Endothelial cell of umbilical vein (primary cell): Measurements from ENCODE around the gene MMD. TPM values are rescaled to one million over a fixed set of nuclear protein-coding genes. Genes with fewer than 3 reads are reported as not detected.

Experiments used
- BruUV-seq: library from RNA; stranded (reverse); fragments of 400-500 nt; replicated peaks from 2 replicates; lab custom pipeline; 2021; lab: Mats Ljungman, UMichigan
- CTCF ChIA-PET: fragments of 300-600, 350-600 bp; sonication (Branson Sonifier 250); formaldehyde crosslinking; loops from one replicate; lab custom pipeline; 2021; ENCODE audit warnings: antibody characterized with exemption, inconsistent platforms; lab: Charles Lee
- POLR2A ChIA-PET: fragments of 300-600, 350-600 bp; sonication (Branson Sonifier 250); formaldehyde crosslinking; loops from one replicate; lab custom pipeline; 2021; ENCODE audit warnings: antibody characterized with exemption, inconsistent platforms; lab: Charles Lee
- DNase-seq: peaks from one replicate; pipeline ENCODE4 v3.0.0-alpha.2; 2011; ENCODE audit warnings: low read depth, low spot score
- FAIRE-seq: peaks from 2 replicates; lab custom pipeline; 2011; peaks lifted over from hg19 to GRCh38; lab: Jason Lieb, UNC
- H2AFZ ChIP-seq: 2 replicates; pipeline ENCODE4 v1.6.0; 2012; ENCODE audit warnings: low read depth, low read length, control low read depth, inconsistent platforms
- H3K27ac ChIP-seq: 2 replicates; pipeline ENCODE4 v1.5.1; 2011; ENCODE audit warnings: low read depth, mild to moderate bottlenecking, control low read depth, low read length, moderate library complexity; ENCODE audit not compliant: insufficient read depth
- H3K27me3 ChIP-seq, 2 experiments: 2 replicates each; pipeline versions ENCODE4 v1.6.0 to v1.6.1; 2011; ENCODE audit warnings: low read length in 2 of 2, mixed read lengths in 1 of 2; ENCODE audit not compliant: control insufficient read depth in 2 of 2, insufficient read depth in 2 of 2
- H3K36me3 ChIP-seq, 2 experiments: 2 replicates in 1 of 2; 3 replicates in 1 of 2; pipeline ENCODE4 v1.5.1; 2011; ENCODE audit warnings: low read length in 2 of 2, mild to moderate bottlenecking in 1 of 2, moderate library complexity in 1 of 2; ENCODE audit not compliant: control insufficient read depth in 2 of 2, insufficient read depth in 2 of 2; ENCODE audit errors: extremely low read depth in 1 of 2
- H3K4me1 ChIP-seq: 3 replicates; pipeline ENCODE4 v1.5.1; 2011; ENCODE audit warnings: mild to moderate bottlenecking, low read length; ENCODE audit not compliant: control insufficient read depth, insufficient read depth; ENCODE audit errors: extremely low read depth
- H3K4me2 ChIP-seq: 2 replicates; pipeline ENCODE4 v1.6.1; 2011; ENCODE audit warnings: low read length, control low read depth, mixed read lengths; ENCODE audit not compliant: insufficient read depth
- H3K4me3 ChIP-seq, 3 experiments: fragments of 200-600 bp in 1 of 3; sonication (generic), shearing (Covaris generic) in 1 of 3; replicated peaks in 1 of 3; 2 replicates each; pipeline ENCODE4 v1.5.1; 2011 to 2016; ENCODE audit warnings: control low read depth in 3 of 3, low read length in 3 of 3, mild to moderate bottlenecking in 2 of 3, inconsistent platforms in 1 of 3, low read depth in 1 of 3, moderate library complexity in 1 of 3; ENCODE audit not compliant: insufficient read depth in 1 of 3
- H3K79me2 ChIP-seq: 2 replicates; pipeline ENCODE4 v1.6.0; 2012; ENCODE audit warnings: low read length, inconsistent platforms; ENCODE audit not compliant: control insufficient read depth, insufficient read depth
- H3K9ac ChIP-seq: replicated peaks from 2 replicates; pipeline ENCODE3; 2011; ENCODE audit warnings: low read length, control low read depth; ENCODE audit not compliant: insufficient read depth; ENCODE audit errors: extremely low read depth
- H3K9me1 ChIP-seq: replicated peaks from 3 replicates; pipeline ENCODE4 v1.6.0; 2011; ENCODE audit warnings: mild to moderate bottlenecking, low read length; ENCODE audit not compliant: control insufficient read depth, insufficient read depth; ENCODE audit errors: extremely low read depth
- H3K9me3 ChIP-seq: replicated peaks from 2 replicates; pipeline ENCODE4 v1.5.1; 2012; ENCODE audit warnings: low read length, inconsistent platforms; ENCODE audit not compliant: control insufficient read depth, insufficient read depth
- H4K20me1 ChIP-seq: replicated peaks from 2 replicates; pipeline ENCODE3; 2011; ENCODE audit warnings: mild to moderate bottlenecking, low read length; ENCODE audit not compliant: control insufficient read depth, insufficient read depth; ENCODE audit errors: extremely low read depth
- CTCF ChIP-seq, 2 donors: IDR thresholded peaks; 1 replicate in 1 of 2; 2 replicates in 1 of 2; pipeline ENCODE4 v1.5.1; 2011; ENCODE audit warnings: low read length in 2 of 2, mild to moderate bottlenecking in 2 of 2, moderate library complexity in 2 of 2, control low read depth in 1 of 2, inconsistent platforms in 1 of 2, low read depth in 1 of 2; ENCODE audit not compliant: insufficient read depth in 1 of 2; ENCODE audit errors: extremely low read depth in 1 of 2
- EZH2 ChIP-seq: IDR thresholded peaks from 2 replicates; pipeline ENCODE4 v1.6.1; 2012; ENCODE audit warnings: borderline replicate concordance, low read depth, mild to moderate bottlenecking, moderate library complexity, low read length, inconsistent platforms; ENCODE audit not compliant: severe bottlenecking
- FOS ChIP-seq: IDR thresholded peaks from 2 replicates; pipeline ENCODE4 v1.6.1; 2011; ENCODE audit warnings: mild to moderate bottlenecking, low read length, moderate library complexity, borderline replicate concordance; ENCODE audit not compliant: insufficient read depth
- GATA2 ChIP-seq: IDR thresholded peaks from 2 replicates; pipeline ENCODE4 v1.7.0; 2011; ENCODE audit warnings: low read depth, mild to moderate bottlenecking, moderate library complexity, mixed read lengths, low read length; ENCODE audit not compliant: insufficient read length, insufficient read depth
- JUN ChIP-seq: IDR thresholded peaks from 2 replicates; pipeline ENCODE4 v1.6.1; 2011; ENCODE audit warnings: borderline replicate concordance, low read depth; ENCODE audit not compliant: insufficient read length, insufficient read depth
- MAX ChIP-seq: IDR thresholded peaks from 2 replicates; pipeline ENCODE4 v1.6.1; 2011; ENCODE audit not compliant: insufficient read depth, insufficient read length
- MYC ChIP-seq: IDR thresholded peaks from one replicate; pipeline ENCODE4 v1.6.1; 2011; ENCODE audit warnings: mild to moderate bottlenecking, low read depth, low read length
- POLR2A ChIP-seq: IDR thresholded peaks from 2 replicates; pipeline ENCODE4 v1.6.1; 2012; ENCODE audit warnings: low read depth, mild to moderate bottlenecking, control low read depth, low read length
- POLR2AphosphoS5 ChIP-seq: IDR thresholded peaks from 2 replicates; pipeline ENCODE4 v1.6.1; 2012; ENCODE audit warnings: low read depth, mild to moderate bottlenecking, control low read depth, low read length, moderate library complexity; ENCODE audit not compliant: insufficient read depth
- dilution Hi-C: fragments of 300-500 bp; cut with MboI; formaldehyde crosslinking; loops from one replicate; pipeline ENCODE4 v1.15.0; 2019; ENCODE audit warnings: low sequenced_read_pairs; ENCODE audit not compliant: extremely low pct_ligation_motif_present
- intact Hi-C: fragments of 100-400 bp; cut with micrococcal nuclease; formaldehyde crosslinking; loops from one replicate; pipeline ENCODE4 v1.10.0; 2022
- polyA plus RNA-seq, 4 experiments: library from polyadenylated mRNA; depleted of rRNA in 3 of 4; stranded (reverse) in 3 of 4; unstranded in 1 of 4; fragments of >200 nt; gene quantifications; 2 replicates each; pipeline versions ENCODE4 v1.2.1 to v1.2.3, GENCODE V29; 2011 to 2012; ENCODE audit warnings: missing spikeins in 1 of 4
- total RNA-seq: library from RNA; stranded (reverse); gene quantifications from 2 replicates; pipeline ENCODE4 v1.2.3, GENCODE V29; 2021

Gene MMD
- total and polyA plus RNA-seq, 2 donors (not counting 3 experiments of a cell fraction or from before 2014, with no cell fraction given), result 5.6 to 9.3 TPM

GRCh38 chr17:55462711-55463110, 41.1 kb upstream of the MMD start:
- Histone ChIP-seq H2AFZ (no peak overlapping the region), H3K36me3 (no peaks in the 10 kb centered on the region), H3K4me3 (no peak overlapping the region), H3K9me3 (no peaks in the 10 kb centered on the region), H3K27ac (no peak overlapping the region), H3K4me1 (no peaks in the 10 kb centered on the region), H3K9ac (no peak overlapping the region), H3K4me2 (no peak overlapping the region), H4K20me1 (no peaks in the 10 kb centered on the region), H3K79me2 (no peaks in the 10 kb centered on the region), H3K27me3 (no peaks in the 10 kb centered on the region), H3K9me1 (no peaks in the 10 kb centered on the region)
- BruUV-seq, result no TSS peak
- intact Hi-C loops (no loop called here), dilution Hi-C loops (no loop called here)
- no peak for DNase-seq
- FAIRE-seq, result no peak
- CTCF ChIA-PET, result no interaction called here
- POLR2A ChIA-PET, result no interaction called here
- no peak for TF ChIP-seq POLR2A
- TF ChIP-seq POLR2AphosphoS5, result no peak
- TF ChIP-seq GATA2, result no peak
- TF ChIP-seq MYC, result no peak
- no peak for TF ChIP-seq EZH2
- no peak for TF ChIP-seq JUN
- TF ChIP-seq CTCF (IDR thresholded peaks at IDR 0.05; ENCODE audit: extremely low read depth in 1 of 2, insufficient read depth in 1 of 2, low read depth in 1 of 2, low read length in 2 of 2), result no peak
- TF ChIP-seq FOS, result no peak
- TF ChIP-seq MAX, result no peak
